OCI-LY3 (cell line): Measurements from ENCODE around the gene LMTK2.

Source experiments
- H2AFZ ChIP-seq: fragments of 200-600, 300-600 bp; shearing (Covaris generic); 2 replicates; pipeline ENCODE4 v1.6.0; 2014; ENCODE audit warnings: antibody characterized with exemption, low read depth, low read length
- H3K27ac ChIP-seq: fragments of 200-600, 300-600 bp; sonication (generic); 2 replicates; pipeline ENCODE4 v1.5.1; 2014; ENCODE audit warnings: mild to moderate bottlenecking, low read length, moderate library complexity, mixed read lengths
- H3K27me3 ChIP-seq: fragments of 200-600, 300-600 bp; sonication (generic); 2 replicates; pipeline ENCODE4 v1.6.1; 2014; ENCODE audit warnings: low read depth, low read length, mixed read lengths
- H3K36me3 ChIP-seq: fragments of 200-600, 300-600 bp; sonication (generic); replicated peaks from 2 replicates; pipeline ENCODE3; 2014; ENCODE audit warnings: low read depth, low read length, mixed read lengths
- H3K4me1 ChIP-seq: fragments of 300-600, 200-600 bp; sonication (generic); 2 replicates; pipeline ENCODE4 v1.6.1; 2014; ENCODE audit warnings: low read length, mixed read lengths
- H3K4me2 ChIP-seq: fragments of 200-600, 300-600 bp; sonication (generic); 2 replicates; pipeline ENCODE4 v1.6.1; 2014; ENCODE audit warnings: low read length, mixed read lengths
- H3K4me3 ChIP-seq: fragments of 300-600, 200-600 bp; sonication (generic); 2 replicates; pipeline ENCODE4 v1.5.1; 2014; ENCODE audit warnings: antibody characterized with exemption, mild to moderate bottlenecking, low read length, moderate library complexity
- H3K79me2 ChIP-seq: fragments of 300-600, 200-600 bp; shearing (Covaris generic); 2 replicates; pipeline ENCODE4 v1.6.1; 2014; ENCODE audit warnings: mild to moderate bottlenecking, low read length, mixed read lengths
- H3K9ac ChIP-seq: fragments of 300-600, 200-600 bp; shearing (Covaris generic); 2 replicates; pipeline ENCODE4 v1.6.0; 2014; ENCODE audit warnings: mild to moderate bottlenecking, low read length, moderate library complexity
- H3K9me3 ChIP-seq: fragments of 200-600, 300-600 bp; shearing (Covaris generic); 2 replicates; pipeline ENCODE4 v1.6.1; 2014; ENCODE audit warnings: low read length, mixed read lengths; ENCODE audit not compliant: insufficient read depth
- H4K20me1 ChIP-seq: fragments of 200-600, 300-600 bp; sonication (generic); 2 replicates; pipeline ENCODE4 v1.6.1; 2016; ENCODE audit warnings: low read length, mixed read lengths; ENCODE audit not compliant: insufficient read depth
- EZH2phosphoT487 ChIP-seq: fragments of 200-600 bp; shearing (Covaris generic); IDR thresholded peaks from 2 replicates; pipeline ENCODE4 v1.6.1; 2018; ENCODE audit warnings: antibody characterized with exemption, mixed run types, low read depth
- TF ChIP-seq, protein P1 (sequence below): fragments of 200-600, 300-600 bp; sonication (generic); IDR thresholded peaks from 2 replicates; pipeline ENCODE4 v1.5.1; 2014; ENCODE audit warnings: antibody characterized with exemption, low read length, low read depth

Gene LMTK2

DNA sequence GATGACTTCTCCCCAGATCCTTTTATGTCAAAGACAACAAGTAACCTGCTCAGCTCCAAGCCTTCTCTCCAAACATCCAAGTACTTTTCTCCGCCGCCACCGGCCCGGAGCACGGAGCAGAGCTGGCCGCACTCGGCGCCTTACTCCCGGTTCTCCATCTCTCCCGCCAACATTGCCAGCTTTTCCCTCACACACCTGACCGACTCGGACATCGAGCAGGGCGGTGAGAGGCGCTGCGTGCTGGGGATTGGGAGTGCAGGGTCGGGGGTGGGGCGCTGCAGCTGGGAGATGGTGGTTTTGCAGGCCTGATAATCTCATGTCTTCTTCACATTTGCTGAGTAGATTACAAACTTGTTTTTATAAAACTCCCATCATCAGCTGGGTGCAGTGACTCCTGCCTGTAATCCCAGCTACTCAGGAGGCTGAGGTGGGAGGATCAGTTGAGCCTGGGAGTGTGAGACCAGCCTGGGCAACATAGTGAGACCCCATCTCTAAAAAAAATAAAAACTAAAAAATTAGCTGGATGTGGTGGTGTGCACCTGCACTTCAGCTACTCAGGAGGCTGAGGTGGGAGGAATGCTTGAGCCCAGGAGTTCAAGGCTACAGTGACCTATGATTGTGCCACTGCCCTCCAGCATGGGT is 97.4 kb downstream of the LMTK2 start:
- Histone ChIP-seq H3K36me3 (peaks cover 8% of the 10 kb centered on the region), H3K4me2 (peak overlapping the region; percentile 98), H3K4me3 (peak overlapping the region; percentile 72), H2AFZ (no peak overlapping the region), H3K4me1 (peaks cover 44% of the 10 kb centered on the region), H3K27ac (no peak overlapping the region), H3K9me3 (no peaks in the 10 kb centered on the region), H3K9ac (no peak overlapping the region), H3K27me3 (peaks cover 24% of the 10 kb centered on the region), H4K20me1 (peaks cover 58% of the 10 kb centered on the region), H3K79me2 (no peaks in the 10 kb centered on the region)
- TF ChIP-seq, protein P1, sequence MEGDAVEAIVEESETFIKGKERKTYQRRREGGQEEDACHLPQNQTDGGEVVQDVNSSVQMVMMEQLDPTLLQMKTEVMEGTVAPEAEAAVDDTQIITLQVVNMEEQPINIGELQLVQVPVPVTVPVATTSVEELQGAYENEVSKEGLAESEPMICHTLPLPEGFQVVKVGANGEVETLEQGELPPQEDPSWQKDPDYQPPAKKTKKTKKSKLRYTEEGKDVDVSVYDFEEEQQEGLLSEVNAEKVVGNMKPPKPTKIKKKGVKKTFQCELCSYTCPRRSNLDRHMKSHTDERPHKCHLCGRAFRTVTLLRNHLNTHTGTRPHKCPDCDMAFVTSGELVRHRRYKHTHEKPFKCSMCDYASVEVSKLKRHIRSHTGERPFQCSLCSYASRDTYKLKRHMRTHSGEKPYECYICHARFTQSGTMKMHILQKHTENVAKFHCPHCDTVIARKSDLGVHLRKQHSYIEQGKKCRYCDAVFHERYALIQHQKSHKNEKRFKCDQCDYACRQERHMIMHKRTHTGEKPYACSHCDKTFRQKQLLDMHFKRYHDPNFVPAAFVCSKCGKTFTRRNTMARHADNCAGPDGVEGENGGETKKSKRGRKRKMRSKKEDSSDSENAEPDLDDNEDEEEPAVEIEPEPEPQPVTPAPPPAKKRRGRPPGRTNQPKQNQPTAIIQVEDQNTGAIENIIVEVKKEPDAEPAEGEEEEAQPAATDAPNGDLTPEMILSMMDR: no peak
- no peak for TF ChIP-seq EZH2phosphoT487

DNA sequence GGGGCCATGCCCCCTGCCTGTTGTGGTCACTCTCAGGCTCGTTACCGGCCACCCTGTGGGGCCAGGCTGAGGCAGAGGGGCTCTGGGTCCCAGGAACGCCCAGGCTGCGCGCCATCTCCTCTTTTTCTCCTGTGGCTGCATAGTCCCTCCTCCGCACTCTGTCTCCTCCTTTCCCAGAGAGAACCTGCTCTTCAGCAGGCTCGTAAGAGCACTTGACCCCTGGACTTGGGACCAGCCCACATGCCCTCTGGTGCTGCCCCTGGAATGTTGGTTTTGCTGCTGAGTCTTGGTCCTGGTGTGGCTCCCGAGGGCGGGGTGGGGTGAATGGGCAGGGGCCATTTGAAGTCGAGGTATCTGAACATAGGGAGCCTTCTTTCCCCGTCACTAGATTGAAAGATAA is 98.0 kb downstream of the LMTK2 start:
- H2AFZ ChIP-seq: no peak overlapping the region
- no peak overlapping the region for H3K4me3 ChIP-seq
- H3K9me3 ChIP-seq: no peaks in the 10 kb centered on the region
- no peaks in the 10 kb centered on the region for H3K79me2 ChIP-seq
- H3K27me3 ChIP-seq: peaks cover 19% of the 10 kb centered on the region
- peaks cover 54% of the 10 kb centered on the region for H4K20me1 ChIP-seq
- no peak overlapping the region for H3K4me2 ChIP-seq
- TF ChIP-seq, protein P1: no peak
- no peak for TF ChIP-seq EZH2phosphoT487
- no peak overlapping the region for H3K9ac ChIP-seq
- H3K4me1 ChIP-seq: peaks cover 41% of the 10 kb centered on the region
- peaks cover 8% of the 10 kb centered on the region for H3K36me3 ChIP-seq
- H3K27ac ChIP-seq: no peak overlapping the region

DNA sequence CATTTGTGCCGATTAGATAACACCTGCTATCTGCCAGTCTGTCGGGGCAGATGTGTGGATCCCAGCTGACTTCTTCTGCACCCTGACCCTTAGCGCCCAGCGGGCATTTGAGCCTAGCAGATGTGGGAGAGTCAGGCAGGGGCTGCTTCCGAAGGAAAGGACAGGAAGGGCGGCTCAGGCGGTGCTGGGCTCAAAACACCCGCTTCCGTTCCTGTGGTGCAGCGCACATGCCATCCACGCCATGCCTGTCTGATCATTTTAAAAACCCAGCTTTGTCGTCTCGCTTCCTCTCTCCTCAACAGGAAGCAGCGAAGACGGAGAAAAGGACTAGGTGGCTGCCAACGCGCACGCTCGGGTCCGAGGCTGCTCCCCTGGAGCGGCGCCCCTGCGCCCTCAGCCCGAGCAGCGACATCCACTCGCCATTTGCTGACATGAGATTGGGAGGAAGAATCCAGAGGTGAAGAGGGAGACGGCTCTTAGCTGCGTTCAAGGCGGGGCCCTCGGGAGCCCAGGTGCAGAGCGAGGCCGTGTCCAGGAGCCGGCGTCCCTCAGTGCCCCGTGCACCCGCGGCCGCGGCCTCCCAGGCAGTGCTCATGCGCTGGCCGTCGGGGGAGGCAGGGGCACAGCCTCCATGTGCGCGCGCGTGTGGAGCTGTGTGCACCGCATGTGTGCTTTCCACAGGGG is 98.6 kb downstream of the LMTK2 start:
- H2AFZ ChIP-seq: no peak overlapping the region
- H3K9ac ChIP-seq: no peak overlapping the region

More for the DNA sequence above, 98.6 kb downstream of the LMTK2 start:
- no peaks in the 10 kb centered on the region for H3K9me3 ChIP-seq
- no peak overlapping the region for H3K4me3 ChIP-seq
- peaks cover 38% of the 10 kb centered on the region for H3K4me1 ChIP-seq
- peaks cover 52% of the 10 kb centered on the region for H4K20me1 ChIP-seq
- H3K27me3 ChIP-seq: peaks cover 15% of the 10 kb centered on the region
- H3K36me3 ChIP-seq: peaks cover 8% of the 10 kb centered on the region
- H3K4me2 ChIP-seq: no peak overlapping the region
- no peak overlapping the region for H3K27ac ChIP-seq
- TF ChIP-seq, protein P1: no peak
- no peak for TF ChIP-seq EZH2phosphoT487
- no peaks in the 10 kb centered on the region for H3K79me2 ChIP-seq
